GM19193 (cell line): ENCODE measurements around the gene MAPKBP1.

ENCODE experiments used
- POLR2A ChIP-seq: IDR thresholded peaks from 4 replicates; pipeline ENCODE4 v1.6.1; 2011; ENCODE audit not compliant: insufficient read depth, insufficient read length; ENCODE audit errors: extremely low read depth

MAPKBP1 gene

DNA sequence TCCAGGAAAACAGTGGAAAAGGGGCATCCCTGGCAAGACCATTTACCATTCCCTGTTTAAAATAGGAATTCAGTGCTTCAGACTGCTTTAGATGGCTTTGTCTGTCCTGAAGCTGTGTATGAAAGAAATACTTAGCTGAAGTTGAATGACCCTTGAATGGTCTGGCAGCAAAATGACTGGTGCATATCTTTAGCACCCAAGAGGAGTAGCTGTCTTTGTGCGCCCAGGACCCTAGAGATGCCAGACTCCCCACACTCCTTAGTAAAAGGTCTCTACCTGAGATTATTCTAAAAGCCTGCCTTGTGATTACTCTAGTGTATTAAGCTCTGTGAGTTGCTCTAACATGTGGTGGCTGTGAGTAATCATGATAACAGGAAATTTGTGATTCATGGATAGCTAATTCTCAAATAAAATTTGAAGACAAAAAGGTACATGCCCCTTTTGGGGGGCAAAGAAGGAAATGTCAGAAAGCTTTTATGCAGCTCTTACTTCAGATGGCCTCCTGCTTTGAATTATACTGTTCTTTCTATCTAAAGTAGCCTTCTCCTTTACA lies 3.2 kb downstream of the MAPKBP1 start:
- no peak for TF ChIP-seq POLR2A

DNA sequence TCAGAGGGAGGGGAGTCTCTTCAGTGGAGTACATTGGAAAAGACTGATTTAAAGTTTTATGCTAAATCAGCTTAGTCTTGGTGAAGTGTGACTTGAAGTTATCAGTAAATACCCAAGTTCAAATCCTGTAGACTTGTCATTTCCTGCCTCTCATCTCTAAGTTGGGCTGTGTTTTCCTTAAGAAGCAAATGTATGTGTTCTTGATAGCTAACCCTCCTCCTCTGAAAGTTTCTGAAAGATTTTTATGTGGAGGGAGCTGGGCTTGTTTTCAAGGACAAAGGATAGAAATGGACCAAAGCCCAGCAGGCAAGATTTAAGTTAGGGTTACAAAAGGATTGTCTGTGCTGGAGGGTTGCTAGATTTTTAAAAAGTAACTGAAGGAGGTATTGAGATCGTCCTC lies 4.2 kb downstream of the MAPKBP1 start:
- TF ChIP-seq POLR2A: no peak

DNA sequence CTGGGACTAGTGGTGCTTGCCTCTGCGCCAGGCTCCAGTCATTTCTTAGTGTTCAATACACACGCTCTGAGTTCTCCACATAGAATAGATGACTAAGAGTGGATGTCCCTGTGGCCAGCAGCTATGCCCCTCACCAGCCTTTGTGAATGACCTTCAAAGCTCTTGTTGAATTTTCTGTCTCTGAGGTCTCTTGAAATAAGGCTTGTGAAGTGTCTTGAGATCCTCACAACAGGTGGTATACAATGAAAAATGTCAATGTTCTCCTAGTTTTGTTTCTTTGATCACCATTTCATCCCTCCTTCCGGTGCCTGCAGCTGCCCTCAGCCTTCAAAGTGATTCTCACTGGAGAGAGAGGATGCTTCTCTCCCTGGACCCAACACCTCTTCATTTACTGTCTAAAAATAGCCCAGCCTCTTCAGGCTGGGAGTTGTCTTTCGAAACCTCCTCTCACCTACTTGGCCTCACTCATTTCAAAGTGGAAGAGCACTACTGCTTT lies 5.4 kb downstream of the MAPKBP1 start:
- TF ChIP-seq POLR2A: no peak

DNA sequence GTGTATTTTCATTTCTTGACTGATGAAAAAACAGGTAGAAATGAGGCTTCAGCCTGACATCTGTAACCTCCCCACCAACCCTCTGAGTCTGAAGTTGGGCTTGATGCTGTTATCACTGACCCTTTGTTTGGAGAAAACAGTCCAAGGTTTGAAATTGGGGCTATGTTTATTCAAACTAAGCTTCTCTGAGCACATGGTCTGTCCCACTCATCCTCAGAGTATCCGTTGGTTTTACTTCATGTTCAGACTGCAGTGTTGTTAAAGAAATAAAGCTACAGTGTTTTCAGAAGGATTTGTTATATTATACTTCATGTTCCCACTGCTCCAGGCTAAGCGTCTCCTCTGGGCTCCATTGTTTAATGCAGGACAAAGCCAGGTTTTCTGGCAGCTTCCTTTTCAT lies 6.0 kb downstream of the MAPKBP1 start:
- TF ChIP-seq POLR2A: no peak

DNA sequence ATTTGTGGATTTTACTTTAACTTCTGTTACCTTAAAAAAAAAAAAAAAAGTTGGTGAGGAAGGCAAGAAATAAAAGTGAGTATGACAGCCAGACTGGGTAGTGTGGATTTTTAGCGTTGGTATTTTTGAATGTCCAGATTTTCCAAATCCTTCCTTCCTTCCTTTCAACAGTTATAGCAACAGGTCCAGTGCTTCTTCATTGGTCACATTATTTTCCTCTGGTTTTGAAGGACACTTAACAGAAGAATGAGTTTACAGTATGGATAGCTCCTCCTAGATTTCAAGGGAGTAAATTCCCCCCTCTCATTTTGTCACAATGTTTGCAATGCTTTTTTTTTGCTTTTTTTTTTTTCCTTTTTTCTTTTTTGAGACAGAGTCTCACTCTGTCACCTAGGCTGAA lies 6.4 kb downstream of the MAPKBP1 start:
- TF ChIP-seq POLR2A: no peak

DNA sequence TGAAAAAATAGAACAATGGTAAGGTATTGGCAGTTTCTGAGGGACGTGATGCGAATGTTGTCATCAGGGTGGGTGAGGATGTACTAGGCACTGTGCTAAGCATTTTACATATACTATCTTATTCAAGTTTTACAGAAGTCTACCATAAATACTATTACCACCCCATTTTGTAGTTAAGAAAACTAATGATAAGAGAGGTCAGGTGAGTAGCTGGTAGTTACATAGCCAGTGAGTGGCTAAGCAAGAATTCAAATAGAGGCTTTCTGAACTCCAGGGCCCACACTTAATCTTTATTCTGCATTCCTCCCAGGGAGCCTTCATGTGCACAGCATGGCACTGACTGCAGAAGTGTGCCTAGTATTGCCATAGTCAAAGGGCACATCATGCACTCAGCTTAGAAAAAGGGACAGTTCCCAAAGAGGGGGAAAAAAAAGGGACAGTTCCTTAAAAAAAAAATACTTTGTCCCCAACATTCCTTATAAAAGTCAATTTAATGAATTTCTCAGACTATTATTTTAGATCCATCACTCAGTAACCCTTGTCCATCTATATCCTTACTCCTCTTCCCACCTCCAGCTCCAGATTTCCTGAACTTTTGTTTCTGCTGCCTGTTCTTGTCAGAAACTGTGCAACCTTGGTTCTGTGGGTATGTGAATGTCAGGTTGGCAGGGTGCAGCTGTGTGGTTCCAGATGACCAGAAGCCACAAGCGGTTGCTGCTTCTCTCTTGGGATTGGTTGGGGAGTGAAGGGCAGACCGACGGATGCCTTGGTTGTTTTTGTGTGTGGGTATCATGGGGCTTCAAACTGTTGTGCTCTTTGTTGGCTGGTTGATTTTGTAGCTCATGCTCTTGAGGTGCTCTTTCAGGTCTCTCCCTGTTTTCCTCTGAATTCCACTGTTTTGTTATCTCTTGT lies 8.3 kb downstream of the MAPKBP1 start:
- TF ChIP-seq POLR2A: no peak

DNA sequence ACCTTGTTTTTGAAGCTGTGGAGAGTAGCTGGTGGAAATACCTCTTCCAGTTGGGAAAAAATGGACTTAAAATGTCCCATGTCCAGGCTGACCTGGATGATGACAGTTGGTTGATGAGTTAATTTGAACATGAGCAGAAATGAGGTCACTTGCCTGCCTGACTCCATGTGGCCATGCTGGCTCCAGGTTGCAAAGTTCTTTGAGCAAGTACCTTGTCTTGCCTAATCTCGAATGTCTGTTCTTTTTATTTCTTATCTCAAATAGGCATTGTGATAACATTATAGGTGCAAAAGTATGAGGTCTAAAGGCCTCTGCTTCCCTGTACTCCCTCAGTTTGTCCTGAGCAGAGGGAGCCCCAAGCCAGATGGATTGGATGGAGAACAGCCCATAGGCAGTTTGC lies 9.0 kb downstream of the MAPKBP1 start:
- no peak for TF ChIP-seq POLR2A

DNA sequence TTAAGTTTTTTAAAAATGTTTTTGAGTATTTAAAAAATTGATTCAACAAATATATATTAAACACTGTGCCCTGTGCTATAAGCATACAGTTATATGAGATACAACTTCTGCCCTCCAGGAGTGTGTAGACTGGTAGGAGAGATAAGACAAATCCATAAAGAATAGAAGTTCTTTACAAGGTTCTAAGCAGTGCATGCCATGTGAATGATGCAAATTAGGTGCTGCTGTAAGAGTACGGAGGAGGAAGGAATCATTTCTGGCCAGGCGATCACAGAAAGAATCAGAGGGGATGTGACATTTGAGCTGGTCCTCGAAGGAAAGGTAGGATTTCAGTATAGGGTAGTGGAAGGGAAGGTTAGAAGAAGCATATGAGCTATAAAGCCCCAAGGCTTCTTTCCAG lies 14.0 kb downstream of the MAPKBP1 start:
- no peak for TF ChIP-seq POLR2A

DNA sequence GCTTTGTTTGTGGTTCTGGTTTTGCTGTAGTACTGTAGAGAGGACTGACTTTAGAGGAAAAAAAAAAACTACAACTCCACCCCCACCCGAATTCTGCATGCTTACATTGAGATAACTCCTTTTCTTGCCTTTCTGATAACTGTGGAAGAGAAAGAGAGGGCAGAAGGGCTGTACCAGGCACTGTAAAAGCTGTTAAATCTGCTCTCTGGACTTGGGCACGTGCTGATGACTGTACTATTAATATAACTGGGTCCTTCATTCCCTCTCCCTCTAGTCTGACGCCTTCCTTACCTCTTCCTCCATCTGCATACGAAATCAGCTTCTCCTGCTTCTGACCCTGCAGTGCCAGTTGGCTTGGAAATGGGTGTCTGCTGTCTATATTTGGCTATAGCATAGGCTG lies 15.0 kb downstream of the MAPKBP1 start:
- no peak for TF ChIP-seq POLR2A

DNA sequence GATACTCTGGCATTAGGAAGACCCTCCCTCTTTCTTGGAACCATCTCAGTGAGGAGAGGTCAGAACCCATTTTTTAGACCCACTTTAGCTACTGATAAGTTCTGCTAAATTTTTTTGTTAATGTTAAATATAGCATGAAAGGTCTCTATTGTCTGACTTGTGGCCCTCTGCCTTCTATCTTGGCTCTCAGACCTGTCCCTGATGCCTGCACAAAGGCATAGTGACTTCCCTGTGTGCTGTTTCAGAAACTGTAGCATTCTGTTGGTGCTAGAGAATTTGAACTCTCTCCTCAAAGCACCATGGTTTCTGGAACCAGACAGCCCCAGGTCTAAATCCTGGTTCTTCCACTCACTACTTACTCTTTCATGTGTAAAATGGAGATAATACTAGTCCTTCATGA lies 15.4 kb downstream of the MAPKBP1 start:
- TF ChIP-seq POLR2A: no peak

DNA sequence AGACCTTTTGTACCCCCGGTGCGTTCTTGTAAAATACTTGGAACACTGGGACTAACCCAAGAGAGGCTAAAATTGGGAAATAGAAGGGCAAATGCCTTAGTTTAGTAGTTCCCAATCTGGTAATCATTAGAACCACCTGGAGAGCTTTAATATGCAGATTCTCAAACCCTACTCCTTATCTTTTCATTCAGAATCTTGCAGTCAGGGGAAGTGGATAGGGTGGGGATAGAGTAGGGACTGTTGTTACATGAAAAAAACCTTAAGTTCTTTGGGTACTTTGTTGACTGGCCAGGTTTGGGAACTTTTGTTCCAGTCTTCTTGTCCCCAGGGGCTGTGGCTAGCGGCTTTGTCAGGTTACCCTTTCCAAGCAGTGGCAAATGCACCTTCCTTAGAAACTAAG lies 15.9 kb downstream of the MAPKBP1 start:
- TF ChIP-seq POLR2A: no peak

DNA sequence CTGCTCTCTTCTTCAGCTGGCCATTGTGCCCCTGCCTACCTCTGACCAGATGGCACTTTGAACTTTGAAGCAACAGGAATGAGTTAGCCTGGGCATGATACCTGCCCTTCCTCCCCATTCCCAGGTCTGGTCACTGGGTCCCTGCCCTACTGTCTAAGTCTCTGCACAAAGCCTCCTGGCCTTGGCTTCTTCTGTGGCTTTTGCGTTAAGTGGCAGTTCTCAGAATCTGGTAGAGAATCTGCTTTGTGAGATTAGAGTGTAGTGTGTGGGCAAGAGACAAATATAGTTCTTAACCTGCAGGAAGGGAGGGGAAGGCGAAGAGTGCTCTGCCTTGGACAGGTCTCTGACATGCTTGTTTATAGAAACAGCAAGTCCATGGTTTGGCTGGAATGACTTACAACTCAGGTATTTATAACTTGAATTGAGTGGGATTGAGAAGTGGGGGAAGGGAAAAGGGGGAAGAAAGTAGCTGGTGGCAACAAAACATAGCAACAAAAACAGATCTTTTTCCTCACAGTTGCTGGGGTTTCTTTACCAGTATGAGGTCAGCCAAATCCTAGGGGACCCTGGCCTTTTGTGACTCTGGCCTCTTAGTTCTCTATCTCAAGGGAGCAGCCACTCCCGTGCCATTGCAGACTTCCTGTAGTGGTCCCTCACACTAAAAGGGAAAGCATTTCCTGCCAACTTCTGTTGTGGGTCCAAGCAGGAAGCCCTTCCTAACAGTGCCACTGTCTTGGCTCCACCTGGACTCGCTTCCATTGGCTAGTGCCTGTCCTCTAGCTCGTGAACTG lies 16.7 kb downstream of the MAPKBP1 start:
- TF ChIP-seq POLR2A: no peak

DNA sequence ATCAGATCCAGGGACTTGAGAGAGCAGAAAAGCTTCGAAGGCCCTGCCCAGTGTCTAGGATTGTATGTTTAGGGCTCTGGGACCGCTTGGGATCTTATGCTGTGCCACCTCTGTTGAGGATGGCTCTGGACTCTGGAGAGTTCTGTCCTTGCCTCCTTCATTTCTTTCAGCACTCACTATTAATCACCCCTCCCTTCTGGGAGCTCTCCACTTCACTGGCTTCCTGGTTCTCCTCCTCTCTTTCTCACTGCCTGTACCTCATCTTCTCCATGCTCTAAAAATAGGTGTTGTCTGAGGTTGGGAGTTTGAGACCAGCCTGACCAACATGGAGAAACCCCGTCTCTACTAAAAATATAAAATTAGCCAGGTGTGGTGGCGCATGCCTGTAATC lies 17.3 kb downstream of the MAPKBP1 start:
- no peak for TF ChIP-seq POLR2A

DNA sequence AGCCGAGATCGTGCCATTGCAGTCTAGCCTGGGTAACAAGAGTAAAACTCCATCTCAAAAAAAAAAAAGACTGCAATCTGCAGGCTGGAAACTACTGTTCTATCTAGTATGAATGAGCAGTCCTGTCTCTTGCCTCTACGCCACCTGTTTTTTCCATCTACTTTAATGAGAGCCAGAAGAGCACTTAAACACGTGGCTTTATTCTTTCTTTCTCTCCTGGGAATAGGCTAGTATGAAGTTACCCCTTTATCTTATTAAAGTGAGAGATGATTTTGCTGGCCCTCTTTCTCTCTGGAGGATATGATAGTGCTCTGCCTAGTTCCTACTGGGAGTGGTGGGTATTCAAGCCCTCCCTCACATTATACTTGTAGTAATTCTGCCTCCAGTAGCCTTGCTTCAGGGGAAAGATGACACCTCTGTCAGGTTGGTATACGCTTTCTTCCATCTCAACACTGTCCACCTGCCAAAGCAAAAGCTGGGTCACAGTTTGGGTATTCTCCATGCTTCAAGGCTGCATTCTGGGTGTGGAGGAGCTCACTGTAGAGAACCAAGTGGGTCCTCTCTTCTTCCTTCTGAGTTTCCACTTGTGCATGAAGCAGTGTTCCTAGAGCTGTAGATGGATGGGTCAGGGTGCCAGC lies 17.8 kb downstream of the MAPKBP1 start:
- no peak for TF ChIP-seq POLR2A

DNA sequence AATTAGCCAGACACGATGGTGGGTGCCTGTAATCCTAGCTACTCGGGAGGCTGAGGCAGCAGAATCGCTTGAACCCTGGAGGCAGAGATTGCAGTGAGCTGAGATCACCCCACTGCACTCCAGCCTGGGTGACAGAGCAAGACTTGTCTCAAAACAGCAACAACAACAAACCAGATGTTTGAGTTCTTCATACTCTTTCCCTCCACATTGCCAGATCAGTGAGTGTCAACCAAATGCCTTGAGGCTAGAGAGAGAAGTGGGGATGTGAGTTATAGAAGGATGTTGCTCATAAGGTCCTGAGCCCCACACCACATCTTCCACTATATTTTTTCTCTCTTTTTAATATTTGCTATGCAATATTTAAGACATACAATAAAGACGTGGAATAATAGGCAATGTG lies 19.8 kb downstream of the MAPKBP1 start:
- no peak for TF ChIP-seq POLR2A
